Stimulated activated CD8-positive, alpha-beta memory T cell treated with anti-CD3 and anti-CD28 coated beads, Interleukin-4, amount 100 ng/mL, for 24 hours (primary cell): Measurements from ENCODE around the gene ANXA4.

ENCODE experiments used
- DNase-seq: peaks from one replicate; pipeline ENCODE4 v3.0.0-alpha.2; 2020; ENCODE audit warnings: low read depth

ANXA4 gene

GRCh38 chr2:69741575-69742321 is at the start of gene ANXA4:
Gene ANXA4, plus strand, starts transcription at chr2:69742134. Its CDS starts 39,432 bp downstream, at chr2:69781566.
- peak; percentile 53 for DNase-seq

GRCh38 chr2:69692424-69692823 is 49.5 kb upstream of the ANXA4 start:
- no peak for DNase-seq

GRCh38 chr2:69693059-69693774 is 48.7 kb upstream of the ANXA4 start:
- DNase-seq: no peak

GRCh38 chr2:69693775-69694450 is 48.0 kb upstream of the ANXA4 start:
- DNase-seq: no peak

GRCh38 chr2:69694894-69695849 is 46.8 kb upstream of the ANXA4 start:
- no peak for DNase-seq

- no peak for DNase-seq
Observed at GRCh38 chr2:69695850-69696216, 46.1 kb upstream of the ANXA4 start.

- no peak for DNase-seq
Observed at GRCh38 chr2:69700381-69700780, 41.6 kb upstream of the ANXA4 start.

- no peak for DNase-seq
Observed at GRCh38 chr2:69701100-69701945, 40.6 kb upstream of the ANXA4 start.

GRCh38 chr2:69703189-69703588 is 38.7 kb upstream of the ANXA4 start:
- no peak for DNase-seq

GRCh38 chr2:69704446-69704845 is 37.5 kb upstream of the ANXA4 start:
- no peak for DNase-seq

GRCh38 chr2:69709290-69709689 is 32.6 kb upstream of the ANXA4 start:
- no peak for DNase-seq

- no peak for DNase-seq
Observed at GRCh38 chr2:69711971-69712370, 30.0 kb upstream of the ANXA4 start.

GRCh38 chr2:69714024-69714423 is 27.9 kb upstream of the ANXA4 start:
- no peak for DNase-seq

- peak; percentile 81 for DNase-seq
Observed at GRCh38 chr2:69714539-69715220, 27.3 kb upstream of the ANXA4 start.

- no peak for DNase-seq
Observed at GRCh38 chr2:69715964-69716363, 26.0 kb upstream of the ANXA4 start.

- no peak for DNase-seq
Observed at GRCh38 chr2:69716555-69717120, 25.3 kb upstream of the ANXA4 start.

GRCh38 chr2:69717186-69717585 is 24.7 kb upstream of the ANXA4 start:
- DNase-seq: no peak

GRCh38 chr2:69717861-69718273 is 24.1 kb upstream of the ANXA4 start:
- no peak for DNase-seq

GRCh38 chr2:69718338-69718965 is 23.5 kb upstream of the ANXA4 start:
- DNase-seq: no peak

GRCh38 chr2:69720404-69720803 is 21.5 kb upstream of the ANXA4 start:
- no peak for DNase-seq
